ENCODE results near the gene TRAP1.

The TRAP1 gene

DNA sequence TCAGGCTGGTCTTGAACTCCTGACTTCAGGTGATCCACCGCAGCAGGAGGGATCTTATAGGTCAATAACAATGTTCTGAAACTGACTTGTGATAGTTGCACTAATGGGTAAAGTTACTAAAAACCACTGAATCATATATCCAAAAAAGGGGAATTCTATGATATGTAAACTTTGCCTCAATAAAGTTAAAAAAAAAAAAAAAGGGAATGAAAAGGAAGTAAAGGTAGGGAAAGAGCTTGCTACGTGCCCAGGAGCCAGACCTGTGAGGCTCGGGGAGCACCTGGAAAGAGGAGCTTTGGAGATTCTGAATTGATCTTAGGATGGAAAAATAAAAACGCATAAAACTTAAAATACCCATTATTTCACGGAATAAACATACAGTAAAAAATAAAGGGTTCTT lies 20.8 kb upstream of the TRAP1 start:
- no peak overlapping the region for H2AFZ ChIP-seq (ENCODE audit: low read depth, low read length)
- no peak overlapping the region for H3K4me3 ChIP-seq (ENCODE audit: low read length)
- no peak for TF ChIP-seq EZH2phosphoT487 (IDR thresholded peaks at IDR 0.05; ENCODE audit: low read depth)
- TF ChIP-seq, protein P1, sequence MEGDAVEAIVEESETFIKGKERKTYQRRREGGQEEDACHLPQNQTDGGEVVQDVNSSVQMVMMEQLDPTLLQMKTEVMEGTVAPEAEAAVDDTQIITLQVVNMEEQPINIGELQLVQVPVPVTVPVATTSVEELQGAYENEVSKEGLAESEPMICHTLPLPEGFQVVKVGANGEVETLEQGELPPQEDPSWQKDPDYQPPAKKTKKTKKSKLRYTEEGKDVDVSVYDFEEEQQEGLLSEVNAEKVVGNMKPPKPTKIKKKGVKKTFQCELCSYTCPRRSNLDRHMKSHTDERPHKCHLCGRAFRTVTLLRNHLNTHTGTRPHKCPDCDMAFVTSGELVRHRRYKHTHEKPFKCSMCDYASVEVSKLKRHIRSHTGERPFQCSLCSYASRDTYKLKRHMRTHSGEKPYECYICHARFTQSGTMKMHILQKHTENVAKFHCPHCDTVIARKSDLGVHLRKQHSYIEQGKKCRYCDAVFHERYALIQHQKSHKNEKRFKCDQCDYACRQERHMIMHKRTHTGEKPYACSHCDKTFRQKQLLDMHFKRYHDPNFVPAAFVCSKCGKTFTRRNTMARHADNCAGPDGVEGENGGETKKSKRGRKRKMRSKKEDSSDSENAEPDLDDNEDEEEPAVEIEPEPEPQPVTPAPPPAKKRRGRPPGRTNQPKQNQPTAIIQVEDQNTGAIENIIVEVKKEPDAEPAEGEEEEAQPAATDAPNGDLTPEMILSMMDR (IDR thresholded peaks at IDR 0.05; ENCODE audit: low read depth, low read length): no peak
- H3K9ac ChIP-seq (ENCODE audit: low read length): no peak overlapping the region
- peaks cover 31% of the 10 kb centered on the region for H3K36me3 ChIP-seq (replicated peaks; ENCODE audit: low read depth, low read length)
- H3K4me2 ChIP-seq (ENCODE audit: low read length): no peak overlapping the region
- no peaks in the 10 kb centered on the region for H3K27me3 ChIP-seq (ENCODE audit: low read depth, low read length)
- H3K4me1 ChIP-seq (ENCODE audit: low read length): no peaks in the 10 kb centered on the region
- no peaks in the 10 kb centered on the region for H3K79me2 ChIP-seq (ENCODE audit: low read length)
- no peaks in the 10 kb centered on the region for H4K20me1 ChIP-seq (ENCODE audit: insufficient read depth, low read length)
- no peak overlapping the region for H3K27ac ChIP-seq (ENCODE audit: low read length)
- no peaks in the 10 kb centered on the region for H3K9me3 ChIP-seq (ENCODE audit: insufficient read depth, low read length)

DNA sequence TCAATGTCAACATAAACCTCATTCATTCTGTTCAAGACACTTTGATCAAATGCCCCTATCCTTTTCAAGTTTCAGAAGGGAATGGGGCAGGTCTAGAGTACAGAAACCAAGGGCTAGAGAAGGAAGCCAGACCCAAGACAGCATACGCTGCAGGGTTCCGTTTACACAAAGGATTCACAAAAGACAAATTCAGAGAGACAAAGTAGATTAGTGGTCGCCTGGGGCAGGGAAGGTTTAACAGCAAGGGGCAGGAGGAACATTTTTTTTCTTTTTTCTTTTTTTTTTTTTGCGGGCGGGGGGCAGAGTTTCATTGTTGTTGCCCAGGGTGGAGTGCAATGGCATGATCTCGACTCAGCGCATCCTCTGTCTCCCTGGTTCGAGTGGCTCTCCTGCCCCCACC lies 19.9 kb upstream of the TRAP1 start:
- no peaks in the 10 kb centered on the region for H3K9me3 ChIP-seq (ENCODE audit: insufficient read depth, low read length)
- H3K4me3 ChIP-seq (ENCODE audit: low read length): no peak overlapping the region
- H3K27ac ChIP-seq (ENCODE audit: low read length): no peak overlapping the region
- no peak overlapping the region for H2AFZ ChIP-seq (ENCODE audit: low read depth, low read length)
- no peaks in the 10 kb centered on the region for H3K27me3 ChIP-seq (ENCODE audit: low read depth, low read length)
- peaks cover 31% of the 10 kb centered on the region for H3K36me3 ChIP-seq (replicated peaks; ENCODE audit: low read depth, low read length)
- H3K4me1 ChIP-seq (ENCODE audit: low read length): no peaks in the 10 kb centered on the region
- TF ChIP-seq, protein P1 (IDR thresholded peaks at IDR 0.05; ENCODE audit: low read depth, low read length): no peak
- no peak for TF ChIP-seq EZH2phosphoT487 (IDR thresholded peaks at IDR 0.05; ENCODE audit: low read depth)
- H3K9ac ChIP-seq (ENCODE audit: low read length): no peak overlapping the region
- H4K20me1 ChIP-seq (ENCODE audit: insufficient read depth, low read length): no peaks in the 10 kb centered on the region
- H3K4me2 ChIP-seq (ENCODE audit: low read length): no peak overlapping the region
- no peaks in the 10 kb centered on the region for H3K79me2 ChIP-seq (ENCODE audit: low read length)

DNA sequence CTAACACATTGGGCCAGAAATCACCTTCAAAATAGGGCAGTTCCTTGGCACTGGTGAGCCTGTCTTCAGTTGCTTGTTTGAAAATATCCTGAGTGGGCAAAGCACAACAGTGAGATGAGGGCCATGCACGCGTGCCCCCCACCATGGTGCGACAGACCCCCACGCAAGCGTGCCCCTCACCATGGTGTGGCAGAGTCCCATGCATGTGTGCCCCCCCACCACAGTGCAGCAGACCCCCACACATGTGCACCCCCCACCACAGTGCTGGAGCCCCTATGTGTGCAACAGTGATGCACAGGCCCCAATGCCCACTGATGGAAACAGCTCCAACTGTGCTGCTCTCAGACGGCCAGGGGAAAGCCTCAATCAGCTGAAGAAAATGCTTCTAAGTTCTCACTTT lies 18.8 kb upstream of the TRAP1 start:
- no peak overlapping the region for H3K4me2 ChIP-seq (ENCODE audit: low read length)
- no peaks in the 10 kb centered on the region for H3K4me1 ChIP-seq (ENCODE audit: low read length)
- H3K9me3 ChIP-seq (ENCODE audit: insufficient read depth, low read length): no peaks in the 10 kb centered on the region
- H3K9ac ChIP-seq (ENCODE audit: low read length): no peak overlapping the region
- H3K4me3 ChIP-seq (ENCODE audit: low read length): no peak overlapping the region
- H3K79me2 ChIP-seq (ENCODE audit: low read length): no peaks in the 10 kb centered on the region
- peaks cover 31% of the 10 kb centered on the region for H3K36me3 ChIP-seq (replicated peaks; ENCODE audit: low read depth, low read length)
- TF ChIP-seq, protein P1 (IDR thresholded peaks at IDR 0.05; ENCODE audit: low read depth, low read length): no peak
- no peak for TF ChIP-seq EZH2phosphoT487 (IDR thresholded peaks at IDR 0.05; ENCODE audit: low read depth)
- no peak overlapping the region for H3K27ac ChIP-seq (ENCODE audit: low read length)
- no peaks in the 10 kb centered on the region for H3K27me3 ChIP-seq (ENCODE audit: low read depth, low read length)
- no peaks in the 10 kb centered on the region for H4K20me1 ChIP-seq (ENCODE audit: insufficient read depth, low read length)
- H2AFZ ChIP-seq (ENCODE audit: low read depth, low read length): no peak overlapping the region

DNA sequence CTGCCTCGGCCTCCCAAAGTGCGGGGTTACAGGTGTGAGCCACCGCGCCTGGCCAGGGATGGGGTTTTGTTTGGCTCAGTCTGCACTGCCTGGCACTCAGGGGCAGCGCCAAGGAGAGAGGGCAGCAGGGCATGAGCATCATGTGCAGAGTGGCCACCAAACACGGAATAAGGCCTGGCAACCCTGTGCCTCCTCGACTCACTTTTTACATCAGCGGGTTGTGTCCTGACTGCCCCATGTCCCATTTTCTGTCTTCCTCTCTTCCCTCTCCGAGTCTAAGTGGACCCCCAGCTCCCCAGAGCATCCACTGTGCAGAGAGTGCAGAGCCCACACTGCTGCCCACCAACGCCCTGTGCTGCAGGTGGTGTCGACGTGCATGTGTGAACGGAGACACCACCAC lies 18.2 kb upstream of the TRAP1 start:
- no peak overlapping the region for H3K27ac ChIP-seq (ENCODE audit: low read length)
- no peak for TF ChIP-seq EZH2phosphoT487 (IDR thresholded peaks at IDR 0.05; ENCODE audit: low read depth)
- TF ChIP-seq, protein P1 (IDR thresholded peaks at IDR 0.05; ENCODE audit: low read depth, low read length): no peak
- H3K4me1 ChIP-seq (ENCODE audit: low read length): no peaks in the 10 kb centered on the region
- no peaks in the 10 kb centered on the region for H3K79me2 ChIP-seq (ENCODE audit: low read length)
- H2AFZ ChIP-seq (ENCODE audit: low read depth, low read length): no peak overlapping the region
- peaks cover 31% of the 10 kb centered on the region for H3K36me3 ChIP-seq (replicated peaks; ENCODE audit: low read depth, low read length)
- no peaks in the 10 kb centered on the region for H3K27me3 ChIP-seq (ENCODE audit: low read depth, low read length)
- no peak overlapping the region for H3K4me2 ChIP-seq (ENCODE audit: low read length)
- H3K9ac ChIP-seq (ENCODE audit: low read length): no peak overlapping the region
- H4K20me1 ChIP-seq (ENCODE audit: insufficient read depth, low read length): no peaks in the 10 kb centered on the region
- H3K4me3 ChIP-seq (ENCODE audit: low read length): no peak overlapping the region
- no peaks in the 10 kb centered on the region for H3K9me3 ChIP-seq (ENCODE audit: insufficient read depth, low read length)
